Measurements from ENCODE around the gene PRF1.

GRCh38 chr10:70621503-70622078 lies 19.1 kb upstream of the PRF1 start:
- TF ChIP-seq CTCF (optimal IDR thresholded peaks at IDR 0.05 in 1 of 3, IDR thresholded peaks at IDR 0.05 in 1 of 3, conservative IDR thresholded peaks at IDR 0.05 in 1 of 3; ENCODE audit: extremely low read depth in 1 of 3, insufficient read depth in 2 of 3, low read length in 3 of 3), result no peak
- TF ChIP-seq EZH2 (IDR thresholded peaks at IDR 0.05; ENCODE audit: low read length), result no peak

All from keratinocyte (primary cell).